Measurements from ENCODE around the gene INTS7. TPM values are rescaled to one million over a fixed set of nuclear protein-coding genes. Genes with fewer than 3 reads are reported as not detected.

Gene INTS7
- total RNA-seq, 1 experiment from 2014 or later, result 21.7 TPM

DNA sequence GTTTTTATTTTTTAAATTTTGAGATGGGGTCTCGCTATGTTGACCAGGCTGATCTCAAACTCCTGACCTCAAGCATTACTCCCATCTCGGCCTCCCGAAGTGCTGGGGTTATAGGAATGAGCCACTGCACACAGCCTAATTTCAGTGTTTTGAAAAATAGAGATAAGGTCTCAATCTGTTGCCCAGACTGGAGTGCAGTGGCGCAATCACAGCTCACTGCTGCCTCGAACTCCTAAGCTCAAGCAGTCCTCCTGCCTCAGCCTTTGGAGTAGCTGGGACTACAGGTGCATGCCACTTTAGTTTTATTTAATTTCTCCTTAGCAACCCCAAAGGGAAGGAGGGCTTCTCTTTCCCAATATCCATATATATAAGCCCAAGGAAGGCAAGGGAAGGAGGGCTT is 141.0 kb downstream of the INTS7 start:
- Histone ChIP-seq H3K27ac (ENCODE audit: low read depth, low read length) (no peak overlapping the region), H3K36me3 (ENCODE audit: control insufficient read depth in 1 of 2, insufficient read depth in 2 of 2, low read length in 2 of 2) (no peaks in the 10 kb centered on the region), H3K27me3 (ENCODE audit: insufficient read depth, low read length) (no peaks in the 10 kb centered on the region), H3K9me2 (ENCODE audit: insufficient read depth) (no peaks in the 10 kb centered on the region), H2AFZ (ENCODE audit: low read depth, low read length, poor library complexity, severe bottlenecking) (no peak overlapping the region), H3K4me1 (ENCODE audit: control insufficient read depth in 1 of 2, insufficient read depth in 2 of 2, low read length in 2 of 2) (no peaks in the 10 kb centered on the region), H3K9me3 (ENCODE audit: control insufficient read depth in 1 of 2, insufficient read depth in 1 of 2, low read depth in 1 of 2, low read length in 2 of 2) (no peaks in the 10 kb centered on the region), H3K79me2 (ENCODE audit: insufficient read depth, low read length) (no peaks in the 10 kb centered on the region), H3K4me2 (ENCODE audit: low read length) (no peak overlapping the region), H4K20me1 (ENCODE audit: insufficient read depth) (no peaks in the 10 kb centered on the region), H3K9ac (ENCODE audit: low read length) (no peak overlapping the region), H3K4me3 (replicated peaks in 1 of 2; ENCODE audit: low read depth in 1 of 2, low read length in 2 of 2) (no peak overlapping the region)
- POLR2A ChIA-PET, result no interaction called here
- no TSS peak for BruUV-seq (replicated peaks)
- intact Hi-C loops (cut with micrococcal nuclease), result no loop called here
- DNase-seq (ENCODE audit: low read depth, low spot score) (no peak), ATAC-seq (no peak)
- CTCF ChIA-PET, result no interaction called here
- RAD21 ChIA-PET (ENCODE audit: low non-redundant PET in 1 of 2, low total read pairs in 2 of 2, uncharacterized antibody in 2 of 2, unreplicated experiment in 2 of 2), result no interaction called here
- TF ChIP-seq EGR1 (IDR thresholded peaks at IDR 0.05; ENCODE audit: low read depth), result no peak
- no peak for TF ChIP-seq RAD21 (IDR thresholded peaks at IDR 0.05; ENCODE audit: low read depth)
- TF ChIP-seq JUND (IDR thresholded peaks at IDR 0.05), result no peak

DNA sequence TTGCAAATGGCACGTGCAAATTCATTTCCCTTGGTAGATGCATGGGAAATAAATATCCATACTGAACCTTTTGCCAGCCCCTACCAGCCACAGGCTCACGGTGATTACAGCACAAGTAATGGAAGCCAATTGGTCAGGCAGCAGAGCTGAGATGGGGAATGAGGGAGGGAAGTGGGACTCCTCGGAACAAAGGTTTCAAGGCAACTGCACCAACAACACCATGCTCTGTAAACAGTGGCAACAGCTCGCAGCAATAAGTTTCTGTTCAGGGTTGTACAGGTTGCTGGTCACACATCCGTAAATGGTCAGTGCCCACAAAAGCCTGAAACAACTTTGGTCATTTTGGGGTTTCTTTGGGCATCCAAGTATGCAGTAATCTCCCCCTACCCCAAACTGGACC is 142.1 kb downstream of the INTS7 start:
- intact Hi-C loops (cut with micrococcal nuclease), result no loop called here
- POLR2A ChIA-PET, result no interaction called here
- no peaks in the 10 kb centered on the region for H3K79me2 ChIP-seq (ENCODE audit: insufficient read depth, low read length)
- no peak overlapping the region for H3K9ac ChIP-seq (ENCODE audit: low read length)
- no peak overlapping the region for H3K4me3 ChIP-seq (replicated peaks in 1 of 2; ENCODE audit: low read depth in 1 of 2, low read length in 2 of 2)
- RAD21 ChIA-PET (ENCODE audit: low non-redundant PET in 1 of 2, low total read pairs in 2 of 2, uncharacterized antibody in 2 of 2, unreplicated experiment in 2 of 2), result no interaction called here
- DNase-seq (ENCODE audit: low read depth, low spot score) (no peak), ATAC-seq (no peak)
- H3K9me3 ChIP-seq (ENCODE audit: control insufficient read depth in 1 of 2, insufficient read depth in 1 of 2, low read depth in 1 of 2, low read length in 2 of 2), result no peaks in the 10 kb centered on the region
- CTCF ChIA-PET, result no interaction called here
- H2AFZ ChIP-seq (ENCODE audit: low read depth, low read length, poor library complexity, severe bottlenecking), result no peak overlapping the region
- H3K27me3 ChIP-seq (ENCODE audit: insufficient read depth, low read length), result no peaks in the 10 kb centered on the region
- no peaks in the 10 kb centered on the region for H3K4me1 ChIP-seq (ENCODE audit: control insufficient read depth in 1 of 2, insufficient read depth in 2 of 2, low read length in 2 of 2)
- H3K9me2 ChIP-seq (ENCODE audit: insufficient read depth), result no peaks in the 10 kb centered on the region
- H3K27ac ChIP-seq (ENCODE audit: low read depth, low read length), result no peak overlapping the region
- no TSS peak for BruUV-seq (replicated peaks)
- H3K36me3 ChIP-seq (ENCODE audit: control insufficient read depth in 1 of 2, insufficient read depth in 2 of 2, low read length in 2 of 2), result no peaks in the 10 kb centered on the region
- no peaks in the 10 kb centered on the region for H4K20me1 ChIP-seq (ENCODE audit: insufficient read depth)
- no peak for TF ChIP-seq POLR2A (IDR thresholded peaks at IDR 0.05; ENCODE audit: borderline replicate concordance, extremely low read depth, insufficient read depth, insufficient read length)
- no peak for TF ChIP-seq ZNF274 (IDR thresholded peaks at IDR 0.05; ENCODE audit: low read depth, low read length)
- no peak for TF ChIP-seq SRF (IDR thresholded peaks at IDR 0.05; ENCODE audit: low read depth)
- TF ChIP-seq, protein P1, sequence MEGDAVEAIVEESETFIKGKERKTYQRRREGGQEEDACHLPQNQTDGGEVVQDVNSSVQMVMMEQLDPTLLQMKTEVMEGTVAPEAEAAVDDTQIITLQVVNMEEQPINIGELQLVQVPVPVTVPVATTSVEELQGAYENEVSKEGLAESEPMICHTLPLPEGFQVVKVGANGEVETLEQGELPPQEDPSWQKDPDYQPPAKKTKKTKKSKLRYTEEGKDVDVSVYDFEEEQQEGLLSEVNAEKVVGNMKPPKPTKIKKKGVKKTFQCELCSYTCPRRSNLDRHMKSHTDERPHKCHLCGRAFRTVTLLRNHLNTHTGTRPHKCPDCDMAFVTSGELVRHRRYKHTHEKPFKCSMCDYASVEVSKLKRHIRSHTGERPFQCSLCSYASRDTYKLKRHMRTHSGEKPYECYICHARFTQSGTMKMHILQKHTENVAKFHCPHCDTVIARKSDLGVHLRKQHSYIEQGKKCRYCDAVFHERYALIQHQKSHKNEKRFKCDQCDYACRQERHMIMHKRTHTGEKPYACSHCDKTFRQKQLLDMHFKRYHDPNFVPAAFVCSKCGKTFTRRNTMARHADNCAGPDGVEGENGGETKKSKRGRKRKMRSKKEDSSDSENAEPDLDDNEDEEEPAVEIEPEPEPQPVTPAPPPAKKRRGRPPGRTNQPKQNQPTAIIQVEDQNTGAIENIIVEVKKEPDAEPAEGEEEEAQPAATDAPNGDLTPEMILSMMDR (IDR thresholded peaks at IDR 0.05 in 2 of 3, conservative IDR thresholded peaks at IDR 0.05 in 1 of 3; ENCODE audit: borderline replicate concordance in 1 of 3, insufficient read depth in 1 of 3, low read depth in 2 of 3, low read length in 2 of 3), result no peak
- no peak for TF ChIP-seq SIN3A (IDR thresholded peaks at IDR 0.05; ENCODE audit: low read depth)
- TF ChIP-seq EGR1 (IDR thresholded peaks at IDR 0.05; ENCODE audit: low read depth), result no peak
- TF ChIP-seq CBX3 (IDR thresholded peaks at IDR 0.05; ENCODE audit: low read depth), result no peak
- TF ChIP-seq, protein P2, sequence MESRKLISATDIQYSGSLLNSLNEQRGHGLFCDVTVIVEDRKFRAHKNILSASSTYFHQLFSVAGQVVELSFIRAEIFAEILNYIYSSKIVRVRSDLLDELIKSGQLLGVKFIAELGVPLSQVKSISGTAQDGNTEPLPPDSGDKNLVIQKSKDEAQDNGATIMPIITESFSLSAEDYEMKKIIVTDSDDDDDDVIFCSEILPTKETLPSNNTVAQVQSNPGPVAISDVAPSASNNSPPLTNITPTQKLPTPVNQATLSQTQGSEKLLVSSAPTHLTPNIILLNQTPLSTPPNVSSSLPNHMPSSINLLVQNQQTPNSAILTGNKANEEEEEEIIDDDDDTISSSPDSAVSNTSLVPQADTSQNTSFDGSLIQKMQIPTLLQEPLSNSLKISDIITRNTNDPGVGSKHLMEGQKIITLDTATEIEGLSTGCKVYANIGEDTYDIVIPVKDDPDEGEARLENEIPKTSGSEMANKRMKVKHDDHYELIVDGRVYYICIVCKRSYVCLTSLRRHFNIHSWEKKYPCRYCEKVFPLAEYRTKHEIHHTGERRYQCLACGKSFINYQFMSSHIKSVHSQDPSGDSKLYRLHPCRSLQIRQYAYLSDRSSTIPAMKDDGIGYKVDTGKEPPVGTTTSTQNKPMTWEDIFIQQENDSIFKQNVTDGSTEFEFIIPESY (IDR thresholded peaks at IDR 0.05; ENCODE audit: extremely low read depth, insufficient replicate concordance, low read length), result no peak
- TF ChIP-seq, protein P3, sequence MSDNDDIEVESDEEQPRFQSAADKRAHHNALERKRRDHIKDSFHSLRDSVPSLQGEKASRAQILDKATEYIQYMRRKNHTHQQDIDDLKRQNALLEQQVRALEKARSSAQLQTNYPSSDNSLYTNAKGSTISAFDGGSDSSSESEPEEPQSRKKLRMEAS (IDR thresholded peaks at IDR 0.05), result no peak
- TF ChIP-seq EZH2phosphoT487 (IDR thresholded peaks at IDR 0.05; ENCODE audit: borderline replicate concordance), result no peak
- no peak for TF ChIP-seq JUND (IDR thresholded peaks at IDR 0.05)
- no peak for TF ChIP-seq ZFX (IDR thresholded peaks at IDR 0.05)
- TF ChIP-seq FOSL1 (IDR thresholded peaks at IDR 0.05; ENCODE audit: low read depth), result no peak
- no peak for TF ChIP-seq POLR2AphosphoS5 (IDR thresholded peaks at IDR 0.05; ENCODE audit: low read depth, low read length)
- TF ChIP-seq EZH2 (IDR thresholded peaks at IDR 0.05), result no peak
- TF ChIP-seq YY1 (IDR thresholded peaks at IDR 0.05; ENCODE audit: extremely low read depth, insufficient replicate concordance, low read depth, low read length), result no peak
- TF ChIP-seq CEBPB (IDR thresholded peaks at IDR 0.05; ENCODE audit: low read depth), result no peak
- no peak overlapping the region for H3K4me2 ChIP-seq (ENCODE audit: low read length)
